Muscle layer of duodenum (tissue), 2 donors: ENCODE data around the gene MAP3K20.

Source experiments
- H3K27ac ChIP-seq: one replicate; pipeline ENCODE4 v1.7.0; 2013; ENCODE audit warnings: mild to moderate bottlenecking, low read length
- H3K27me3 ChIP-seq: one replicate; pipeline ENCODE4 v1.7.0; 2013; ENCODE audit warnings: low read depth, mild to moderate bottlenecking, control low read depth, low read length
- H3K36me3 ChIP-seq, 2 donors: one replicate each; pipeline ENCODE4 v1.7.0; 2013; ENCODE audit warnings: low read length in 2 of 2, control low read depth in 1 of 2, mild to moderate bottlenecking in 1 of 2; ENCODE audit not compliant: insufficient read depth in 2 of 2, control insufficient read depth in 1 of 2
- H3K4me1 ChIP-seq, 2 donors: one replicate each; pipeline ENCODE4 v1.7.0; 2013; ENCODE audit warnings: low read length in 2 of 2, mild to moderate bottlenecking in 2 of 2, control low read depth in 1 of 2, moderate library complexity in 1 of 2; ENCODE audit not compliant: insufficient read depth in 2 of 2, control insufficient read depth in 1 of 2
- H3K4me3 ChIP-seq, 2 donors: one replicate each; pipeline ENCODE4 v1.7.0; 2013; ENCODE audit warnings: low read length in 2 of 2, low read depth in 1 of 2, mild to moderate bottlenecking in 1 of 2
- H3K9me3 ChIP-seq, 2 donors: one replicate each; pipeline ENCODE4 v1.7.0; 2013; ENCODE audit warnings: low read length in 2 of 2, control low read depth in 1 of 2, mild to moderate bottlenecking in 1 of 2; ENCODE audit not compliant: control insufficient read depth in 1 of 2
- donor health status: healthy.

The MAP3K20 gene

DNA sequence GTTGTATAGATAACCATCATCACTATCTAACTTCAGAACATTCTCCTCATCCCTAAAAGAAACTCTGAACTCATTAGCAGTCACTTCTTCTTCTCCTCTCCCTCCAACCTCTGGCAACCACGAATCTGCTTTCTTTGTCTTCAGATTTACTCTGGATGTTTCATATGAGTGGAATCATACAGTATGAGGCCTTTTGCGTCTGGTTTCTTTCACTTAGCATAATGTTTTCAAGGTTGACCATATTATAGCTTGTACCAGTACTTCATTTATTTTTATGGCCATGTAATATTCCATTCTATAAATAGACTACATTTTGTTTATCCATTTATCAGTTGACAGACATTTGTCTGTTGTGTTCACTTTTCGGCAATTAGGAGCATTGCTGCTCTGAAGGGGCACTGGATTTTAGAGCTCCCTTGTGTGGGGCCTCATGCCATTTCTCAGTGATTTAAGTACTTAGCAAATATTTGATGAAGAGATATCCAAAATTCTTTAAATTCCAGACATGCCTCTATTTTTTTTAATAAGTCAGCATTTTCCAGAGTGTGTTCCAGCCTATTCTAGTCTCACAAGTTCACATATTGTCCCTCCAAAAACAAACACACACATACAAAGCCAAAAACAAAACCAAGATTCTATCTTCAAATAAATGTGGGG is 22.5 kb upstream of the MAP3K20 start:
- no peak overlapping the region for H3K4me3 ChIP-seq
- H3K4me1 ChIP-seq: peaks cover 0 to 7% of the 10 kb centered on the region in 2 donors
- H3K27me3 ChIP-seq: no peaks in the 10 kb centered on the region
- H3K36me3 ChIP-seq: no peaks in the 10 kb centered on the region
- no peak overlapping the region for H3K27ac ChIP-seq
- H3K9me3 ChIP-seq: no peaks in the 10 kb centered on the region

DNA sequence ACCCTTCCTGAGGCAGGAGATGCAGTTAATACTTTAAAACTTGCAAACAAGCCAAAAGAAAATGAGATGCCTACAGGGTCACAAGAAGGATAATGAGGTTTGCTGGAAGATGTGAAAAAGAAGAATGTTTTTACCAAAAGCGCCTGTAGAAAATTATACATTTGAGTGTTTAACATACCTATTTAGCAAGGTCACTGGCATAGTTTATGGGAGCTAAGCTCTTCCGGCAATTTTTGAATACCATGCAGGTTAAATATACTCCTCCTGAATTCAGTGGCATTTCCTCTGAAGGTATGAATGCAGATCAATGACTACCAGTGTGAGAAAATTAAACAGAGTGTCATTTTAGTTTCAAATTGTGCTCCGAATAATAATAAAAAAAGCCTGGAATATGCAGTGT is 21.2 kb upstream of the MAP3K20 start:
- Histone ChIP-seq H3K9me3 (no peaks in the 10 kb centered on the region), H3K27ac (no peak overlapping the region), H3K4me1 (no peaks in the 10 kb centered on the region), H3K27me3 (no peaks in the 10 kb centered on the region), H3K36me3 (no peaks in the 10 kb centered on the region), H3K4me3 (no peak overlapping the region)

- H3K27me3 ChIP-seq: no peaks in the 10 kb centered on the region
- no peak overlapping the region for H3K4me3 ChIP-seq
- no peak overlapping the region for H3K27ac ChIP-seq
- H3K4me1 ChIP-seq: no peaks in the 10 kb centered on the region
- H3K9me3 ChIP-seq: no peaks in the 10 kb centered on the region
- no peaks in the 10 kb centered on the region for H3K36me3 ChIP-seq
Observed at GRCh38 chr2:173056705-173057364, 18.8 kb upstream of the MAP3K20 start.

- no peaks in the 10 kb centered on the region for H3K4me1 ChIP-seq
- H3K27ac ChIP-seq: no peak overlapping the region
Observed at GRCh38 chr2:173058097-173058496, 17.5 kb upstream of the MAP3K20 start.

DNA sequence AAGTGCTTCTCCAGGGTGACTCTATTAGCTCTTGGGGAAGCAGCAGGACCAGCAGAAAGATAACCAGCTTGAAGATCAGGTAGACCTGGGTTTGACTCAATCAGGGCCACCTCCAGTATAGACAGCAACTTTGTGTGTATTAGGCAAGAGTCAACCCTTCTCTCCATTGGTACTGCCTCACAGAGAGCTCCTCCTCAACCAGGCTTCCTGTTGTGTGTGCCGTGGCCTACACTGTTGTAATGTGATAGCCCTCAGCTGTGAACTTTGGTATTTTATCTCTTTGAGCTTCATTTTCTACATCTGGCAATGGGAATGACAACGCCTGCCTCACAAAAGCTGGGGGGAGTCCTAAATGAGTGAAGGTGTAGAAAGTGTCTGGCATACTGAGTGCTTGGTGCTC is 17.0 kb upstream of the MAP3K20 start:
- no peaks in the 10 kb centered on the region for H3K36me3 ChIP-seq
- H3K4me3 ChIP-seq: no peak overlapping the region
- H3K4me1 ChIP-seq: no peaks in the 10 kb centered on the region
- H3K27ac ChIP-seq: no peak overlapping the region
- no peaks in the 10 kb centered on the region for H3K27me3 ChIP-seq
- no peaks in the 10 kb centered on the region for H3K9me3 ChIP-seq

More at GRCh38 chr2:173058097-173058496, 17.5 kb upstream of the MAP3K20 start:
- H3K9me3 ChIP-seq: no peaks in the 10 kb centered on the region
- H3K27me3 ChIP-seq: no peaks in the 10 kb centered on the region
- no peak overlapping the region for H3K4me3 ChIP-seq
- H3K36me3 ChIP-seq: no peaks in the 10 kb centered on the region

GRCh38 chr2:173059292-173059691 is 16.4 kb upstream of the MAP3K20 start:
- no peaks in the 10 kb centered on the region for H3K36me3 ChIP-seq
- H3K9me3 ChIP-seq: no peaks in the 10 kb centered on the region
- H3K27ac ChIP-seq: no peak overlapping the region
- no peaks in the 10 kb centered on the region for H3K27me3 ChIP-seq
- no peak overlapping the region for H3K4me3 ChIP-seq
- H3K4me1 ChIP-seq: no peaks in the 10 kb centered on the region

DNA sequence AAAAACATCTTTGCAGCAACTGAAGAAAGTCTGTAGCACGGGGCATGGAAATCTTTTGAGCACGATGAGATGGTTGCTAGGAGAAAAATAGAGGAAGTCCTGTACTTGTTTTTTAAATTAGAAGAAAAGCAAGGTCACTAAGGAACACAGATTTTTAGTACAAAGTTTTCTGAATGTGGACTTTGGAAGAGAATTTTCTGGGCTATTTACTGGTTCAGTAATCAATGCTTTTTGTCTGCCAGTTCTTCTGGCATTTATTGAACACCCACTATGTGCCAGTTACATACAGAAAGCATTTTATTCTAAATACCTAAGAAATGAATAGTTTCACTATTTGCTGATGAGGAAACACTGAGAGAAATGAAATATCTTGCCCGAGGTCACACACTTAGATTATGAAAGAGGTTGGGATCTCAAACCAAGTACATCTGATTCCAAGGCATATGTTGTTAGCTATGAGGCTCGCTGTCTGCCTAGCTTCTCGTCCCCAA is 15.6 kb upstream of the MAP3K20 start:
- H3K27ac ChIP-seq: no peak overlapping the region
- no peak overlapping the region for H3K4me3 ChIP-seq
- no peaks in the 10 kb centered on the region for H3K4me1 ChIP-seq
- H3K9me3 ChIP-seq: no peaks in the 10 kb centered on the region
- no peaks in the 10 kb centered on the region for H3K27me3 ChIP-seq
- H3K36me3 ChIP-seq: no peaks in the 10 kb centered on the region

DNA sequence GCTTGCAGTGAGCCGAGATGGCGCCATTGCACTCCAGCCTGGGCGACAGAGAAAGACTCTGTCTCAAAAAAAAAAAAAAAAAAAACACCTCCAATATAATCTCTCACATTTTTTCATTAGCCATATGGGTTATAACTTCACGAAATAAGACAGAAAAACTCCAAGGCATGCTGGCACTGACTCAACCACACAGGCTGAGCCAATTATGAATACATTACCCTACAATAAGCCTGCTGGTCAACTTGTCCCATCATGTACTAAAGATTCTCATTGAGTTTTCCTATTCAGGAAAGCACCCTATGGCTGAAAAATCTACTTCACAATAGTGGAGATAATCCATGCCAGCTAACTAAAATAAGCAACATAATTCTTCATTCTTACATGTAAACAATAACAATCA is 12.8 kb upstream of the MAP3K20 start:
- no peaks in the 10 kb centered on the region for H3K36me3 ChIP-seq
- no peak overlapping the region for H3K4me3 ChIP-seq
- no peaks in the 10 kb centered on the region for H3K27me3 ChIP-seq
- H3K4me1 ChIP-seq: no peaks in the 10 kb centered on the region
- H3K9me3 ChIP-seq: no peaks in the 10 kb centered on the region
- no peak overlapping the region for H3K27ac ChIP-seq

GRCh38 chr2:173064151-173064805 is 11.4 kb upstream of the MAP3K20 start:
- H3K27ac ChIP-seq: no peak overlapping the region
- H3K36me3 ChIP-seq: no peaks in the 10 kb centered on the region
- H3K27me3 ChIP-seq: no peaks in the 10 kb centered on the region

DNA sequence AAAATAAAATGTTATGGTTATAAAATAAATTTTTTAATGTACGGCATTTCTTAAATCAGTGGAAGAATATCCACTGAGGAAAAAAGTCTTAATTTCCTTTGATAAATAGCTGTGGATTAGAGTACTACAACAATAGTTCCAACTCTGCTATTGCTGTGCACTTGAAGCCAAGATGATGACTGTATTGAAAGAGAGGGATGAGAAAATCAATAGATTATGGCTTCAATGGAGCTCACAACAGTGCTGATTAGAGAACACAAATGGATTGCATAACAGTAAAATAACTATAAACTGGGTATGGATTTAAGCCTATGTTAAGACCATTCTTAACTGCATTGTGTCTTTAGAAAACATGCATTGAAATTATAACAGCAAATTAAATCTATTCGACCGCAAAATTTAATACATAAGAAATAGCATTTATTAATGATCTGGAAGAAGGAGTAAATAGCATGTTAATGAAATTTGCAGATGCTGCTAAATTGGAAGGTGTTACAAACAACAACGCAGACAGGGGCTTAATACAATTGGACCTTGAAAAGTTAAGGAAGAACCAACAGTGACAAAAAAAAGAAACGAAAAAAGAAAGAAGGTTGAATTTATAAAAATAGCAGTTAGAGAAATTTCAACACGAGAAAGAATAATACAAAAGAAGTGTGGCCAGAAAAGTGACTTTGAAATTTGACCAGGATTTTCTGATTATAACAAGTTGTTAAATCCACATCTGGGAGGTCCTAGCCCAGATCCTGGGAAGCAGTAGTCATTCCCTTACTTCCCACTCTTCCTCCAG is 8.6 kb upstream of the MAP3K20 start:
- Histone ChIP-seq H3K36me3 (no peaks in the 10 kb centered on the region), H3K27ac (no peak overlapping the region), H3K4me3 (no peak overlapping the region), H3K27me3 (no peaks in the 10 kb centered on the region), H3K9me3 (no peaks in the 10 kb centered on the region), H3K4me1 (no peaks in the 10 kb centered on the region)

More at GRCh38 chr2:173064151-173064805, 11.4 kb upstream of the MAP3K20 start:
- Histone ChIP-seq H3K4me3 (no peak overlapping the region), H3K4me1 (no peaks in the 10 kb centered on the region), H3K9me3 (no peaks in the 10 kb centered on the region)
